Smooth muscle cell (in vitro differentiated cells): ENCODE measurements around the gene PRR5L. TPM values are rescaled to one million over a fixed set of nuclear protein-coding genes. Genes with fewer than 3 reads are reported as not detected.

Source experiments
- DNase-seq: peaks from one replicate; lab custom pipeline; 2025; ENCODE audit not compliant: unreplicated experiment; lab: John Stamatoyannopoulos, UW
- H2AFZ ChIP-seq: fragments of 200-600 bp; sonication (generic); 2 replicates; pipeline ENCODE4 v1.6.0; 2016; ENCODE audit warnings: antibody characterized with exemption, low read depth, mild to moderate bottlenecking
- H3F3A ChIP-seq: fragments of 200-600 bp; sonication (generic); 2 replicates; pipeline ENCODE4 v1.6.0; 2017; ENCODE audit warnings: antibody characterized with exemption, low read depth
- H3K27ac ChIP-seq: fragments of 200-600 bp; sonication (generic); 2 replicates; pipeline ENCODE4 v1.5.1; 2016; ENCODE audit warnings: low read depth, mild to moderate bottlenecking
- H3K27me3 ChIP-seq: fragments of 200-600 bp; sonication (generic); 2 replicates; pipeline ENCODE4 v1.6.1; 2016; ENCODE audit warnings: low read depth, mild to moderate bottlenecking
- H3K36me3 ChIP-seq: fragments of 200-600 bp; sonication (generic); 2 replicates; pipeline ENCODE4 v1.5.1; 2016; ENCODE audit warnings: low read depth
- H3K4me1 ChIP-seq: fragments of 200-600 bp; sonication (generic); 2 replicates; pipeline ENCODE4 v1.5.1; 2016; ENCODE audit warnings: low read depth
- H3K4me2 ChIP-seq: fragments of 200-600 bp; sonication (generic); 2 replicates; pipeline ENCODE4 v1.6.0; 2016; ENCODE audit warnings: mild to moderate bottlenecking
- H3K4me3 ChIP-seq: fragments of 200-600 bp; sonication (generic); 2 replicates; pipeline ENCODE4 v1.5.1; 2016; ENCODE audit warnings: mild to moderate bottlenecking
- H3K79me2 ChIP-seq: fragments of 200-600 bp; sonication (generic); 2 replicates; pipeline ENCODE4 v1.6.0; 2016; ENCODE audit warnings: low read depth, mild to moderate bottlenecking
- H3K9ac ChIP-seq: fragments of 200-600 bp; sonication (generic); 2 replicates; pipeline ENCODE4 v1.6.0; 2016; ENCODE audit warnings: low read depth
- H3K9me3 ChIP-seq: fragments of 200-600 bp; sonication (generic); replicated peaks from 2 replicates; pipeline ENCODE4 v1.5.1; 2016; ENCODE audit warnings: low read depth
- H4K20me1 ChIP-seq: fragments of 200-600 bp; sonication (generic); 2 replicates; pipeline ENCODE4 v1.6.0; 2016; ENCODE audit warnings: low read depth
- CTCF ChIP-seq: fragments of 200-600 bp; sonication (generic); IDR thresholded peaks from 2 replicates; pipeline ENCODE4 v1.5.1; 2017; ENCODE audit warnings: borderline replicate concordance, mild to moderate bottlenecking, antibody characterized with exemption; ENCODE audit not compliant: insufficient read depth, poor library complexity, severe bottlenecking
- WGBS: methylation state at CpG from one replicate; pipeline ENCODE4 v1.1.7; 2016; ENCODE audit warnings: low lambda C conversion rate; 5-methylcytosine and 5-hydroxymethylcytosine counted together
- polyA plus RNA-seq: library from polyadenylated mRNA; unstranded; fragments of >200 nt; fragmentation: Nextera tagmentation; extraction: Ambion mirVana; gene quantifications from 2 replicates; pipeline ENCODE4 v1.2.1, GENCODE V29; 2016
- total RNA-seq: library from RNA; depleted of rRNA; stranded (reverse); fragments of >200 nt; gene quantifications from 2 replicates; pipeline ENCODE4 v1.2.3, GENCODE V29; 2014

Gene PRR5L
- total and polyA plus RNA-seq, 2 experiments from 2014 or later: 21.4 to 41.4 TPM

GRCh38 chr11:36292311-36292722 is 3.8 kb upstream of the PRR5L start:
- Histone ChIP-seq H3K9ac (no peak overlapping the region), H3K4me1 (peaks cover 6% of the 10 kb centered on the region), H3K36me3 (no peaks in the 10 kb centered on the region), H3K27ac (no peak overlapping the region), H3K4me2 (no peak overlapping the region), H3F3A (no peaks in the 10 kb centered on the region), H3K4me3 (no peak overlapping the region), H3K27me3 (no peaks in the 10 kb centered on the region), H4K20me1 (no peaks in the 10 kb centered on the region), H2AFZ (no peak overlapping the region), H3K79me2 (peaks cover 8% of the 10 kb centered on the region), H3K9me3 (no peaks in the 10 kb centered on the region)
- peak; percentile 52 for TF ChIP-seq CTCF
- WGBS: 31% methylated on average over 4 of the region's 4 CpGs
- no peak for DNase-seq

DNA sequence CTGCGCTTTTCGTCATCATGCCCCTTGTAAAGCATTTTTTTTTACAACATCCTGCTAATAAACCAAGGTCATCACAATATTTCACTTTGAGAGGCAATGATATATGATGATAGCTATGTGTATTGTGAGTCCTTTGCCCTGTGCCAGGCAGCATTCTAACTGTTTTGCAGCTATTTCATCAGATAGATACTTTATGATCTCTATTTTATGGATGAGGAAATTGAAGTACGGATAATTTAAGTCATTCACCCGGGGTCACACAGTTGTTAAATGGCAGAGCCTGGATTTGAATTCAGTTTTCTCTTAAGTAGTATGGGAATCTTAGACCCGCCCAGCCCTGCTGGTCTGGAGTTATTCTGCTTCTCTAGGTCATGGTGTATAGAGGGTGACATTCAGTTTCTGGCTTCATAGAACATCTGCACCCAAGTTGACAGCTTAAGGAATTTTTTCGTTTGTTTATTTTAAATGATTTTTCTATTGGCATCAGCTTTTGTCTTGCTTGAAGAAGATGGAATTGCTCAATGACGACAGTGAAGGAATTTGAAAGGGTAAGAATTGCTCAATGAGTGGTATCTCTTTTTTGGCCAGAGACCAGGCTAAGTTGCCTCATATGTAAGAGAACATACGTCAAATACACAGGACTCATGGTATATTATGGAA is 926 bp downstream of the PRR5L start:
- H3K4me3 ChIP-seq: no peak overlapping the region
- H3K9ac ChIP-seq: no peak overlapping the region
- H3F3A ChIP-seq: no peaks in the 10 kb centered on the region
- H3K27me3 ChIP-seq: no peaks in the 10 kb centered on the region
- no peaks in the 10 kb centered on the region for H3K36me3 ChIP-seq
- WGBS: 81% methylated on average over 8 of the region's 8 CpGs
- no peak overlapping the region for H3K27ac ChIP-seq
- H2AFZ ChIP-seq: no peak overlapping the region
- no peaks in the 10 kb centered on the region for H4K20me1 ChIP-seq
- no peaks in the 10 kb centered on the region for H3K79me2 ChIP-seq
- no peak for TF ChIP-seq CTCF
- H3K9me3 ChIP-seq: no peaks in the 10 kb centered on the region
- H3K4me1 ChIP-seq: no peaks in the 10 kb centered on the region
- H3K4me2 ChIP-seq: no peak overlapping the region
- no peak for DNase-seq

- H3K36me3 ChIP-seq: no peaks in the 10 kb centered on the region
- no peak for TF ChIP-seq CTCF
- no peaks in the 10 kb centered on the region for H4K20me1 ChIP-seq
- no peak overlapping the region for H2AFZ ChIP-seq
- no peaks in the 10 kb centered on the region for H3K27me3 ChIP-seq
- no peak overlapping the region for H3K9ac ChIP-seq
- no peak for DNase-seq
- no peak overlapping the region for H3K27ac ChIP-seq
- no peak overlapping the region for H3K4me3 ChIP-seq
- no peaks in the 10 kb centered on the region for H3K9me3 ChIP-seq
- H3K79me2 ChIP-seq: no peaks in the 10 kb centered on the region
- no peaks in the 10 kb centered on the region for H3F3A ChIP-seq
- 98% methylated on average over 3 of the region's 3 CpGs for WGBS
- no peaks in the 10 kb centered on the region for H3K4me1 ChIP-seq
- no peak overlapping the region for H3K4me2 ChIP-seq
These were observed 4.6 kb downstream of the PRR5L start for GRCh38 chr11:36300650-36301049.

DNA sequence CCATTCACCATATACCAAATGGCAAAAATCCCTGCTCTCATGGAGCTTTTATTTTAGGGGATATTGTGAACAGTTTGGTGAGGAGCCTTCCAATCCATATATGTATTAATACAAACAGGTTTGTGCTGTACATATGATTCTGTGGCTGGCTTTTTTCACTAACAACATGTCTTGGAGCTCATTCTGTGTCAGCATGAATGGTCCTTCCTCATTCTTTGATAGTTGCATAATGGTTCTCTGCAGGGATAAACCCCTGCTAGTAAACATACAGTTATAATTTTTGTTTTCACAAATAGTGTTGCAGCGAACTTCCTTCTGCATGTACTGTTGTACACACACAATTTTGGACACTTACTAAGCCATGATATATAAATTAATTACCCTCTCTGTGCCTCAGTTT is 8.3 kb downstream of the PRR5L start:
- Histone ChIP-seq H3K4me1 (no peaks in the 10 kb centered on the region), H3K27ac (no peak overlapping the region), H3K4me3 (no peak overlapping the region), H3K9me3 (no peaks in the 10 kb centered on the region), H3K79me2 (no peaks in the 10 kb centered on the region), H3K4me2 (no peak overlapping the region), H3K36me3 (no peaks in the 10 kb centered on the region), H2AFZ (peak overlapping the region; percentile 3), H3K27me3 (no peaks in the 10 kb centered on the region), H3F3A (no peaks in the 10 kb centered on the region), H4K20me1 (no peaks in the 10 kb centered on the region), H3K9ac (no peak overlapping the region)
- no peak for DNase-seq
- TF ChIP-seq CTCF: no peak
- WGBS: 54% methylated on average over 1 of the region's 1 CpG
